SK-N-SH (cell line): ENCODE measurements around the gene HECW1. TPM values are rescaled to one million over a fixed set of nuclear protein-coding genes. Genes with fewer than 3 reads are reported as not detected.
"Not testable (repeated sequence)": the region's sequence is repeated elsewhere in the genome, so short reads cannot be mapped to it uniquely, and the experiment has no call there.

Experiments
- CTCF ChIA-PET: fragments of 300-600, 350-600 bp; formaldehyde crosslinking; extraction: SDS; loops from one replicate; lab custom pipeline; 2021; lab: Yijun Ruan, JAX
- POLR2A ChIA-PET: fragments of 350-600 bp; sonication (Branson Sonifier 250); formaldehyde crosslinking; extraction: SDS; loops from one replicate; lab custom pipeline; 2020; ENCODE audit warnings: antibody characterized with exemption, inconsistent platforms; lab: Yijun Ruan, JAX
- DNase-seq: peaks from one replicate; pipeline ENCODE4 v3.0.0; 2012
- H2AFZ ChIP-seq: fragments of 200-600 bp; sonication (generic); 2 replicates; pipeline ENCODE4 v1.8.1; 2016; ENCODE audit warnings: antibody characterized with exemption, mild to moderate bottlenecking, low read depth
- H3F3A ChIP-seq: fragments of 200-600 bp; sonication (generic); replicated peaks from 2 replicates; pipeline ENCODE3; 2016; ENCODE audit warnings: antibody characterized with exemption, mild to moderate bottlenecking; ENCODE audit not compliant: insufficient read depth
- H3K27ac ChIP-seq, 2 experiments: fragments of 200-500 bp in 1 of 2; fragments of 200-600 bp in 1 of 2; sonication (Bioruptor generic) in 1 of 2; sonication (generic), shearing (Covaris generic) in 1 of 2; 2 replicates each; pipeline versions ENCODE4 v1.5.1 to v1.6.1; 2014 to 2016; ENCODE audit warnings: low read depth in 2 of 2, inconsistent platforms in 1 of 2, low read length in 1 of 2, mild to moderate bottlenecking in 1 of 2, mixed read lengths in 1 of 2
- H3K27me3 ChIP-seq: fragments of 200-600 bp; sonication (generic), shearing (Covaris generic); 2 replicates; pipeline ENCODE4 v1.6.1; 2016; ENCODE audit warnings: mixed run types; ENCODE audit not compliant: insufficient read depth
- H3K36me3 ChIP-seq, 2 experiments: fragments of 200-500 bp in 1 of 2; fragments of 200-600 bp in 1 of 2; sonication (Bioruptor generic) in 1 of 2; sonication (generic) in 1 of 2; replicated peaks in 1 of 2; 2 replicates each; pipeline versions ENCODE3 to v1.5.1; 2014 to 2016; ENCODE audit warnings: low read length in 1 of 2, mild to moderate bottlenecking in 1 of 2; ENCODE audit not compliant: insufficient read depth in 2 of 2, control insufficient read depth in 1 of 2
- H3K4me1 ChIP-seq, 2 experiments: fragments of 200-500 bp in 1 of 2; fragments of 200-600 bp in 1 of 2; sonication (Bioruptor generic) in 1 of 2; sonication (generic), shearing (Covaris generic) in 1 of 2; 2 replicates each; pipeline versions ENCODE4 v1.5.1 to v1.6.1; 2014 to 2016; ENCODE audit warnings: low read depth in 1 of 2, low read length in 1 of 2, mixed run types in 1 of 2; ENCODE audit not compliant: insufficient read depth in 2 of 2, control insufficient read depth in 1 of 2
- H3K4me2 ChIP-seq: fragments of 200-600 bp; sonication (generic), shearing (Covaris generic); 2 replicates; pipeline ENCODE4 v1.6.1; 2017; ENCODE audit warnings: mixed run types
- H3K4me3 ChIP-seq, 2 experiments: fragments of 200-500 bp in 1 of 2; fragments of 200-600 bp in 1 of 2; sonication (Bioruptor generic) in 1 of 2; sonication (generic), shearing (Covaris generic) in 1 of 2; 2 replicates each; pipeline versions ENCODE4 v1.5.1 to v1.8.1; 2014 to 2016; ENCODE audit warnings: low read depth in 2 of 2, inconsistent platforms in 1 of 2, low read length in 1 of 2, mild to moderate bottlenecking in 1 of 2, mixed read lengths in 1 of 2, moderate library complexity in 1 of 2
- H3K79me2 ChIP-seq: fragments of 200-600 bp; sonication (generic); 2 replicates; pipeline ENCODE4 v1.8.1; 2017; ENCODE audit warnings: mild to moderate bottlenecking; ENCODE audit not compliant: insufficient read depth
- H3K9ac ChIP-seq: fragments of 200-600 bp; sonication (generic); 2 replicates; pipeline ENCODE4 v1.6.1; 2017; ENCODE audit warnings: mixed run types
- H3K9me2 ChIP-seq: fragments of 200-600 bp; sonication (generic); 2 replicates; pipeline ENCODE4 v1.6.1; 2017; ENCODE audit warnings: mixed run types
- H3K9me3 ChIP-seq: fragments of 200-600 bp; sonication (generic); 2 replicates; pipeline ENCODE4 v1.6.1; 2017; ENCODE audit warnings: mixed run types, mild to moderate bottlenecking, moderate library complexity
- H4K20me1 ChIP-seq: fragments of 200-600 bp; sonication (generic); 2 replicates; pipeline ENCODE4 v1.6.1; 2017; ENCODE audit warnings: mild to moderate bottlenecking, mixed run types; ENCODE audit not compliant: insufficient read depth
- EZH2phosphoT487 ChIP-seq: fragments of 200-600 bp; sonication (generic); IDR thresholded peaks from 2 replicates; pipeline ENCODE4 v1.6.1; 2017; ENCODE audit warnings: low read depth, mixed run types, mild to moderate bottlenecking, antibody characterized with exemption, moderate library complexity, borderline replicate concordance
- GATA2 ChIP-seq: sonication (generic); formaldehyde crosslinking; IDR thresholded peaks from 2 replicates; pipeline ENCODE4 v1.5.0; 2020; ENCODE audit warnings: mild to moderate bottlenecking, missing genetic modification reagents
- IRF3 ChIP-seq: fragments of 150-350 bp; IDR thresholded peaks from 2 replicates; pipeline ENCODE4 v1.6.1; 2016; ENCODE audit warnings: mild to moderate bottlenecking, low read depth, low read length
- MAX ChIP-seq: IDR thresholded peaks from 2 replicates; pipeline ENCODE4 v1.4.0; 2012; ENCODE audit warnings: low read depth
- MXI1 ChIP-seq: IDR thresholded peaks from 2 replicates; pipeline ENCODE4 v1.6.1; 2012; ENCODE audit warnings: mild to moderate bottlenecking, low read depth, low read length, improper control_type of control experiment
- NFIC ChIP-seq: IDR thresholded peaks from 2 replicates; pipeline ENCODE4 v1.4.0; 2012; ENCODE audit warnings: borderline replicate concordance
- RAD21 ChIP-seq: IDR thresholded peaks from 2 replicates; pipeline ENCODE4 v1.6.1; 2012; ENCODE audit warnings: mild to moderate bottlenecking, low read length
- RXRA ChIP-seq: IDR thresholded peaks from 2 replicates; pipeline ENCODE4 v1.4.0; 2012; ENCODE audit warnings: low read depth, mild to moderate bottlenecking, borderline replicate concordance
- SIN3A ChIP-seq: IDR thresholded peaks from 2 replicates; pipeline ENCODE4 v1.6.1; 2012; ENCODE audit warnings: low read depth, mild to moderate bottlenecking, low read length, moderate library complexity, borderline replicate concordance
- SMC3 ChIP-seq: IDR thresholded peaks from 2 replicates; pipeline ENCODE4 v1.6.1; 2012; ENCODE audit warnings: low read depth, low read length, improper control_type of control experiment
- YY1 ChIP-seq: IDR thresholded peaks from 2 replicates; pipeline ENCODE4 v1.4.0; 2012; ENCODE audit warnings: low read depth, mild to moderate bottlenecking
- WGBS: methylation state at CpG from one replicate; pipeline ENCODE4 v1.1.6; 2017; ENCODE audit warnings: low lambda C conversion rate; 5-methylcytosine and 5-hydroxymethylcytosine counted together
- polyA plus RNA-seq, 3 experiments: library from polyadenylated mRNA; depleted of rRNA; stranded (reverse); fragments of >200 nt; gene quantifications; 2 replicates each; pipeline ENCODE4 v1.2.3, GENCODE V29; 2012
- TF ChIP-seq, protein P1 (sequence below): IDR thresholded peaks from 2 replicates; pipeline ENCODE4; 2012

HECW1 gene
- polyA plus RNA-seq, 1 of the 3 experiments (the other 2 are of a cell fraction), result not detected

- Histone ChIP-seq H2AFZ (no peak overlapping the region), H3K27ac (peak overlapping the region; percentile 83 to 88; a peak in 3 of 4 replicates), H4K20me1 (peaks cover 61% of the 10 kb centered on the region), H3K36me3 (peaks cover 0 to 7% of the 10 kb centered on the region in 2 experiments)
- CTCF ChIA-PET, result interaction anchor here (0.6 to 8.5 kb wide), 13 partner anchors 9 to 371 kb away, joined by 3 to 346 read pairs (median 13); partner anchors contain the start of gene COA1
- DNase-seq, result no peak
- TF ChIP-seq RAD21, result no peak
- peak; percentile 88 for TF ChIP-seq MAX
- no peak for TF ChIP-seq IRF3
- TF ChIP-seq YY1, result no peak; the same call in 1 of the 2 replicates
- no peak for TF ChIP-seq RXRA
- no peak for TF ChIP-seq SMC3
- TF ChIP-seq SIN3A, result peak; percentile 96
- TF ChIP-seq MXI1, result peak; percentile 83
- no peak for TF ChIP-seq GATA2
- TF ChIP-seq EZH2phosphoT487, result no peak
- TF ChIP-seq, protein P1, sequence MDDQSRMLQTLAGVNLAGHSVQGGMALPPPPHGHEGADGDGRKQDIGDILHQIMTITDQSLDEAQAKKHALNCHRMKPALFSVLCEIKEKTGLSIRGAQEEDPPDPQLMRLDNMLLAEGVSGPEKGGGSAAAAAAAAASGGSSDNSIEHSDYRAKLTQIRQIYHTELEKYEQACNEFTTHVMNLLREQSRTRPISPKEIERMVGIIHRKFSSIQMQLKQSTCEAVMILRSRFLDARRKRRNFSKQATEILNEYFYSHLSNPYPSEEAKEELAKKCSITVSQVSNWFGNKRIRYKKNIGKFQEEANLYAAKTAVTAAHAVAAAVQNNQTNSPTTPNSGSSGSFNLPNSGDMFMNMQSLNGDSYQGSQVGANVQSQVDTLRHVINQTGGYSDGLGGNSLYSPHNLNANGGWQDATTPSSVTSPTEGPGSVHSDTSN, result no peak
- 0 out of 2 replicates have a peak, but pooled peaks have one; percentile 7 for TF ChIP-seq NFIC
- TF ChIP-seq, all 33 proteins: peak for 4
- POLR2A ChIA-PET, result no interaction called here
- 21% methylated on average over 8 of the region's 8 CpGs for WGBS
- Histone ChIP-seq H3K9ac (peak overlapping the region; percentile 90), H3K4me1 (peaks cover 20 to 27% of the 10 kb centered on the region in 2 experiments; a peak in 3 of 4 replicates), H3K9me2 (no peaks in the 10 kb centered on the region), H3K79me2 (peaks cover 62% of the 10 kb centered on the region), H3F3A (peaks cover 7% of the 10 kb centered on the region), H3K27me3 (no peaks in the 10 kb centered on the region), H3K4me2 (peak overlapping the region; percentile 94), H3K4me3 (peak overlapping the region; percentile 70 to 98), H3K9me3 (no peaks in the 10 kb centered on the region)
These were observed 471.7 kb downstream of the HECW1 start for GRCh38 chr7:43584195-43584586.

- 80% methylated on average over 11 of the region's 11 CpGs for WGBS
- Histone ChIP-seq H3K36me3 (peaks cover 0 to 11% of the 10 kb centered on the region in 2 experiments), H3K79me2 (peaks cover 68% of the 10 kb centered on the region), H3K27ac (peak overlapping the region; percentile 5 to 88; a peak in 3 of 4 replicates), H3K9ac (peak overlapping the region; percentile 90), H3K4me3 (peak overlapping the region; percentile 70 to 98), H4K20me1 (peaks cover 67% of the 10 kb centered on the region), H3K4me1 (peaks cover 20 to 27% of the 10 kb centered on the region in 2 experiments; a peak in 3 of 4 replicates), H3K4me2 (peak overlapping the region; percentile 94)
- POLR2A ChIA-PET, H3F3A ChIP-seq, H2AFZ ChIP-seq, H3K9me3 ChIP-seq, DNase-seq, H3K27me3 ChIP-seq, H3K9me2 ChIP-seq: not testable (repeated sequence)
- CTCF ChIA-PET, result interaction anchor here (0.9 to 8.5 kb wide), 10 partner anchors 9 to 370 kb away, joined by 3 to 346 read pairs (median 12); no protein-coding TSS in a partner anchor
These were observed 472.3 kb downstream of the HECW1 start for GRCh38 chr7:43584733-43585132.
